Posterior cingulate gyrus (tissue), 11 donors: Measurements from ENCODE around the gene SUSD2.
"Not testable (repeated sequence)": the region's sequence is repeated elsewhere in the genome, so short reads cannot be mapped to it uniquely, and the experiment has no call there.

Source experiments
- DNase-seq, 10 donors: peaks; one replicate each; pipeline versions ENCODE4 v3.0.0 to v3.0.0-alpha.2; 2020 to 2021; ENCODE audit warnings: mixed read lengths in 3 of 10
- intact Hi-C: fragments of 100-400 bp; cut with DNase I; formaldehyde crosslinking; loops from one replicate; pipeline ENCODE4 v1.15.1; 2023

Gene SUSD2

DNA sequence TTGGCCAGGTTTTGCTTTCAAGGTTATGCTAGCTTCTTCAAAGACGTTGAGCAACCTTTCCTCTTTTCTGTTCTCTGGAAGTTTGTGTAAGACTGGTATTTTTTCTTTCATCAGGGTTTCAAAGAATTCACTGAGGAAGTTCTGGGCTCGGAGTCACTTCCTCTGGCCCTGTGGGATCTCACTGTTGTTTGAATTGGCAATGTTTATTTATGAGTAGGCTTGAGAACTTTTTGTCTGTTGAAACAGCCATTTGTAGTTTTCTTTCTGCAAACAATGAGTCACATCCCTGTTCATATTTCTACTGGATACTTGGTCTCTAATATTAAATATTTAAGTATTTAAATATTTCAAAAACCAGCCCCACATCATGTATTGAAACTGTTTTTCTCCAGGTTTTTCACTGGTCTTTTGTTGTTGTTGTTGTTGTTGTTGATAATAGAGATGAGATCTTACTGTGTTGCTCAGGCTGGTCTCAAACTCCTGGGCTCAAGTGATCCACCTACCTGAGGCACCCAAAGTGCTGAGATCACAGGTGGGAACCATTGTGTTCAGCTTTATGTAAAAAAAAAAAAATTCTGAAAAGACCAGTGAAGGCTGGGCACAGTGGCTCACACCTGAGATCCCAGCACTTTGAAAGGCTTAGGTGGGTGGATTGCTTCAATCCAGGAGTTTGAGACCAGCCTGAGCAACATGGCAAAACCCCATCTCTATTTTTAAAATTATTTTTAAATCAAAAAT, 26.9 kb downstream of the SUSD2 start:
- intact Hi-C loops, result no loop called here

DNA sequence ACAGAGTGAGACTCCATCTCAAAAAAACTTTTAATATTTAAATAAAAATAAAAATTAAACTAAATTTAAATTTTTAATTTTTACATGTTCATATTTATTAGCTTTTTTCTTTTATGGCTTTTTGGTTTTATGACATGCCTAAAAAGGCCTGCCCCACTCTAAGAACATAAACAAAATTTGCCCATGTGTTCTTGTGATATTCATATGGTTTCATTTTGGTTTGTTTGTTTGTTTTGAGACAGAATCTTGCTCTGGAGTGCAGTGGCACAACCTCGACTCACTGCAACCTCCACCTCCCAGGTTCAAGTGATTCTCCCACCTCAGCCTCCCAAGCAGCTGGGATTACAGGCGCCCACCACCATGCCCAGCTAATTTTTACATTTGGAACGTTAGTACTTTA, 27.7 kb downstream of the SUSD2 start:
- peak in 1 of 10 donors; percentile 1 for DNase-seq
- intact Hi-C loops, result no loop called here

More for the DNA sequence above, 26.9 kb downstream of the SUSD2 start:
- peak in 2 of 10 donors; percentile 22 to 27 for DNase-seq

DNA sequence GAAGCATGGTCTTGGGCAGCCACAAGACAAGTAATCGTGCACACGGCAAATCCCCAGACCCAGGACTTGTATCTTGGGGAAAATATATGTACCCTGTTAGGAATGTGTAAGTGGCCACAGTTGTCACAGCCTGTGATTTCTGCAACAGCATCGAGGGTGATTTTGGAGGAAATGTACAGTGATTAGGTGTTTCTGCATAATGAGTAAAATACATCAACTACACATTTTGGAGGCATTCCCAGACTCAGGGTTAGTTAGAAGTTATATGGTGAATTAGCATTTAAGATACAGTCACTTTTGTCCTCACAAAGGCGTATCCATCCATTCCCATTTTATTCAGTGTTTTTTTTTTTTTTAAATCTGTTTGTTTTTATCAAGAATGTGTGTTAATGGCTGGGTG, 28.4 kb downstream of the SUSD2 start:
- intact Hi-C loops, result no loop called here
- DNase-seq, result peak in 2 of 10 donors; percentile 7 to 8

DNA sequence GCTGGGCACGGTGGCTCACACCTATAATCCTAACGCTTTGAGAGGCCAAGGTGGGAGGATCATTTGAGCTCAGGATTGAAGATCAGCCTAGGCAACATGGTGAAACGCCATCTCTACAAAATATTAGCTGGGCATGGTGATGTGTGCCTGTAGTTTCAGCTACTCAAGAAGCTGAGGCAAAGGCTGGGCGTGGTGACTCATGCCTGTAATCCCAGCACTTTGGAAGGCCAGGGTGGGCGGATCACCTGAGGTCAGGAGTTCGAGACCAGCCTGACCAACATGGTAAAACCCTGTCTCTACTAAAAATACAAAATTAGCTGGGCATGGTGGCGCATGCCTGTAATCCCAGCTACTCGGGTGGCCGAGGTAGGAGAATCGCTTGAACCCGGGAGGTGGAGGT, 29.1 kb downstream of the SUSD2 start:
- DNase-seq, result peak in 2 of 10 donors; percentile 10 to 13
- intact Hi-C loops, result not testable (repeated sequence)

DNA sequence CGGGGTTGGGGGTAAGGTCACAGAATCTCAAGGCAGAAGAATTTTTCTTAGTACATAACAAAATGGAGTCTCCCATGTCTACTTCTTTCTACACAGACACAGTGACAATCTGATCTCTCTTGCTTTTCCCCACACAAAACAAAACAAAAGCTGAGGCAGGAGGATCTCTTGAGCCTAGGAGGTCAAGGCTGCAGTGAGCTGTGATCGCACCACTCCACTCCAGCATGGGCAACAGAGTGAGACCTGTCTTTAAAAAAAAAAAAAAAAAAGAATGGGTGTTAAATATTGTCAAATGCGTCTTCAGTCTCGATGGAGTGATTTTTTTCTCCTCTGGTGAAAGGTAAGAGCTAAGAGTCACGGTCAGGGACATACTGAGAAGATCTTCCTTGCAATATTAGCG, 30.4 kb downstream of the SUSD2 start:
- intact Hi-C loops, result not testable (repeated sequence)
- peak in 1 of 10 donors; percentile 1 for DNase-seq

DNA sequence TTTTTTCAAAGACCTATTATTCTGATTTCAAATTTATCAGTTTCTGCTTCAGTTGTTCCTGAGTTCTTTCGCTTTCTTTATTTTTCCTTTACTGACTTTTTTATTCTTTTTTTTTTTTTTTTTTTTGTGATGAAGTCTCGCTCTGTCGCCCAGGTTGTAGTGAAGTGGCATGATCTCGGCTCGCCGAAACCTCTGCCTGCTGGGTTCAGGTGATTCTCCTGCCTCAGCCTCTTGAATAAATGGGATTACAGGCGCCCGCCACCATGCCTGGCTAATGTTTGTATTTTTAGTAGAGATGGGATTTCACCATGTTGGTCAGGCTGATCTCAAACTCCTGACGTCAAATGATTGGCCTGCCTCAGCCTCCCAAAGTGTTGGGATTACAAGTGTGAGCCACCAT, 31.8 kb downstream of the SUSD2 start:
- intact Hi-C loops, result not testable (repeated sequence)
- DNase-seq, result peak in 2 of 10 donors; percentile 9 to 60

DNA sequence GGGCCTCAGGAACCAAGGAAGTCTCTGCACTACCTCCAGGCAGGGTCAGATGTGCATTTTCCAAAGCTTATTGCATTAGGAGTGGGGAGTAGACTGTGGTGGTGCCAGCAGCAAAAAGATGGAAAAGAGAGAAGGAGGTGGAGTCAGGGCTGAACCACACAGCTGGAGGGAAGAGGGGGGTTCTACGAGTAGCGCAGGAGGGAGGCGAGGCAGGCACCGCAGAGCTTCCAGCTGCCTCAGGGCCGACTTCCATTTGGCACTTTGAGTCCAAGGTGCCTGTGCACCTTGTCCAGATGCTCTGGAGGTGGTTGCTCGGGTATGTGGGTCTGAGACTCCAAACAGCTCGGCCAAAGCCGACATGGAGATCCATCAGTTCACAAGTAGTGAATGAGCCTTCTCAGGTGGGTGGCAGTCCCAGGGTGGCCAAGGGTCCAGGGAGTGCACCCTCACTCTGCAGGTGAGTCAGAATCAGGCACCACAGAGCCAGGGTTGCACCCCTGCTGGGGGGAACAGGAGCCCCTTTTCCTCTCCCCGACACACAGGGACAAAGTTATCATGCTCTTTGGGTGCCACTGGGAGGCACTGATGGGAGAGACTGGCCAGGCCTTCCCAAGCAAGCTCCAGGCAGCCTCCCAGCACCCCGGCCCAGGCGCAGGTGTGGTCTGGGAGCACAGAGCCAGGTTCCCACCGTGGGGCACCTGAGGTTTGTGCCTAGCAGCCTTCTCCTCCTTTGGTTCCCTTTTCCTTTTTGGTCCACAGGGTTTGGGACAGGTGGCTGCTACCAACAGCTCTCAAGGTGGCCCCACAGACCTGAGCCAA, 33.4 kb downstream of the SUSD2 start:
- intact Hi-C loops, result no loop called here
- DNase-seq, result peak in 2 of 10 donors; percentile 55 to 65

DNA sequence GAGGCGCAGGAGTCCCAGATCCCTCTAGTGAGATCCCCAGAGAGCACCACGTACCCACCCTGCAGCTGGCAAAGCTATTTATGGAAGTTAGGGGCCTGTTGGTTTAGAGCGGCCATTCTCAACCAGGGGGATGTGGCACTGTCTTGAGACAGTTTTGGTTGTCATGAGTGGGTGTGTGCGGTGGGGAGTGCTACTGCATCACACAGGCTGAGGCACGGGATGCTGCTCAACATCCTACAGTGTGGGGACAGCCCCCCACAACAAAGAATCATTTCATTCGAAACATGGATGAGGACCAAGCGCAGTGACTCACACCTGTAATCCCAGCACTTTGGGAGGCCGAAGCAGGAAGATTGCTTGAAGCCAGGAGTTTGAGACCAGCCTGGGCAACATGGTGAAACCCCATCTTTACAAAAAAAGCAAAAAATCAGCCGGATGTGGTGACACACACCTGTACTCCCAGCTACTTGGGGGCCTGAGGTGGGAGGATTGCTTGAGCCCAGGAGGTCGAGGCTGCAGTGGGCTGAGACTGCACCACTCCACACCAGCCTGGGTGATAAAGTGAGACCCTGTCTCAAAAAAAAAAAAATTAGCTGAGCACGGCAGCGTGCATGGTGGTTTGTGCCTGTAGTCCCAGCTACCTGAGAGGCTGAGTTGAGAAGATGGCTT, 35.4 kb downstream of the SUSD2 start:
- intact Hi-C loops, result no loop called here
- peak in 2 of 10 donors; percentile 10 to 22 for DNase-seq

DNA sequence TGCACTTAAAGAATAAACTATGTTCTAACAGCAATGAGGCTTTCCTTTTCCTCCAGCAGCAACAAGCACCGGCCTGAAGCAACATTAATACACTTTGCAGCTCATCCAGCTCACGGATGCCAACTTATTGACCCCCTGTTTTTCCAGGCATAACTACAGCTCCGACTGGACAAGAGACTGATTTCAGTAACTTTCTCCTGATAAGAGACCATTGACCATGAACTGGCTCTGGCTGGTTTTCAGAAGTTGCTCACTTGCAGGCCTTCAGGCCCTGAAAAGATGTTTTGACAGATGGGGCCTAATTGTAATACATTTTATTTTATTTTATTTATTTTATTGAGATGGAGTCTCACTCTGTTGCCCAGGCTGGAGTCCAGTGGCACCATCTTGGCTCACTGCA, 36.1 kb downstream of the SUSD2 start:
- intact Hi-C loops, result no loop called here
- peak in 1 of 10 donors; percentile 6 for DNase-seq

DNA sequence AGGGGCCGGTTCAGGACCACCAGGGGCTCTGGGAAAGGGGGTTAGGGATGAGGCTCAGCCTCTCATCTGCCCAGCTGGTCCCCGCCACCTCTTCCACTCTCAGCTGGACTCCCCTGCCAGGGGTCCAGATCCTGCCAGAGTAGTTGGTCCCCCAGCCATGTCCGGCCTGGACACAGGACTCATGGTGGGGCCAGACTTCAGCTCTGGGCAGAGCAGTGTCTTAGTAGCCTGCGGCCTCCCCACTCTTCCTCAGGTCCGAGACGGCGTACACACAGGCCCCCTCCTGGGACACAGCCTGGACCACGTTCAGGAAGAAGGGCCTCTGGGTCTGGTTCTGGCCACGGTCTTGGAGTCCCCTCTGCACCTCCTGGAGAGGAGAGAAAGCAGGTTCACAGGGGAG, 38.5 kb downstream of the SUSD2 start:
- intact Hi-C loops, result no loop called here
- DNase-seq, result peak in 2 of 10 donors; percentile 45 to 75

DNA sequence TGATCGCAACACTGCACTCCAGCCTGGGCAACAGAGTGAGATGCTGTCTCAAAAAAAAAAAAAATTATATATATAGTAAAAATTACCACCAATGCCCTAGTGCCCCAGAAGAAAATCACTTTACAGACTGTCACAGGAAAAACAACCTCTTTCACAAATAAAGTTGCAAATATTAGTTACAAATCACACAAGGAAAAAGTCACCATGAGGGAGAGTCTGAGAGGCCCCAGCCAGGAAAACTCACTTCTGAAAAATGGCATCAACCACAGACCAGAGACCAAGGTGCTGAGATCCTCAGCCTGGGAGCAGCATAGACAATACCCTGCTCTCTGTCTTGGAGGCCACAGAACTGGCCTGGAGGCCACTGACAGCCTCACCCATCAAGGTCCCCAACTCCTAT, 43.2 kb downstream of the SUSD2 start:
- DNase-seq, result no peak
- intact Hi-C loops, result no loop called here

DNA sequence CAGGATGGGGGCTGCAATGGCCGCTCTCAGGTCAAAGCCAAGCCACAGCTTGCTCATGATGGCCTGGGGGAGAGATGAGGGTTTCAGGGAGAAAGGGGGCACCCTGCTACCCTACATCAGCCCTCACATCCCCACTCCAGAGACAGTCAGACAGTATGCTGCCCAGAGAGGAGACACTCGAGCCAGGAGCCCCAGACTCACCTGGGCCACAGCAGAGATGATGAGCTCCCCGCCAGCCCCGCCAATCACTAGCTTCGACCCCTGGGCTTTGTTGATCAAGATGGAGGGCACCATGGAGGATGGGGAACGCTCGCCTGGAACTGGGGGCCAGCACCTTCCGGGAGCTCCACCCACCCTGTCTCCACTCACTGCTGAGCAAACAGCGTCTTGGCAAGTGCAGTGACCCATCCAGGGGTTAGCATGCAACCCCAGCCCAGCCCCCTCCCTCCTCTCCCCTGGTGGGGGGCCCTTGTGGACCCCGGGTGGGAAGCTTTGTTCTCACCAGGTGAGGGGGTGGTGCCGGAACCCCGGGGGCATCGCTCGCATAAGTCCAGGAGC, 43.8 kb downstream of the SUSD2 start:
- intact Hi-C loops, result no loop called here
- DNase-seq, result peak in 1 of 10 donors; percentile 16

DNA sequence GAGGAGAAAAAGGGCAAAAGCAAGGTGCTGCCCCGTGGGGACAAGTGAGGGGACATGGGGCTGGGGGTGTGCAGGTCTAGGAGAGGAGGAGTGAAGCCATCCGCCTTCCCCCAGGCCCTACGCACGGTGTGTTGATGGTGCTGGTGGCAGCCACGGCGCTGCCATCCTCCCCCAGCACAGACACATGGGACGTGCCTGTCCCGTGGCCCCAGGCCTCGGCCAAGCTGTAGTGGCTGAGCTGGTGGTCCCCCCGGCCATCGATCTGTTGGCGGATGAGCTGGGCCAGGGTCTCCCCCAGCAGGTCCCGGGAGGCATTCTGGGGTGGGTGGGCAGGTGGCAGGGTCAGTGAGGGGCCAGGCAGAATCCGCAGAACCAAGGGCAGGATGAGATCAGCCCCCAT, 44.7 kb downstream of the SUSD2 start:
- peak in 2 of 10 donors; percentile 33 to 61 for DNase-seq
- intact Hi-C loops, result no loop called here

DNA sequence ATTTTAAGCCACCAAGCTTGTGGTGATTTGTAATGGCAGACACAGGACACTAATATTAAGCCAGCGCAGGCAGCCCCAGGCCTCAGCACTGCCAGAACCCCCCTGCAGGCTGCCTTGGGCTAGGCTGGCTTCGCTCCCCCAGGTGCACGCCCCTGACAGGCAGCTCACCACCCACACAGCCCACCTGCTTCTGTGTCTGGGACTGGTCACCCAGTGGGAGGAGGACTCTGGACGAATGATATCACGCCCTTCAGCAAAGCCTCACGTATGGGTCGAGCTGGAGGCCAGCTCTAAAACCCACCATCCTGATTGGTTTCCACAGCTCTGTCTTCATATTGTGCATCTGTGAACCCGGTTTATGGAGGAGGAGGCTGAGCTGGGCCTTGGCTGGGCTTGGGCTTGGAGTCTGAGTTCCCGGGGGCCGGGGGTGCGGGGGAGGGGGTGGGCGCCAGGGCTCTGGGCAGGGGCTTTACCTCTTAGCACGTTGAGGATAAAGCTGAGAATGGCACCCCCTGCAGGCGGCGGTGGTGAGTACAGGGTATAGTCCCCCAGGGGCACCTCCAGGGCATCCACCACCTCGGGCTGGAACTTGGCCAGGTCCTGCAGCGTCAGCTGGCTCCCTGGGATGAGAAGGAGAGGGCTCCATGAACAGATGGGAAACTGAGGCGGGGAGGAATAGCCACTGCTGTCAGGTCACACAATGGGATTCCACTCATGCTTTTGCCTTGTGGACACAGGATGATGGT, 49.8 kb downstream of the SUSD2 start:
- intact Hi-C loops, result no loop called here

DNA sequence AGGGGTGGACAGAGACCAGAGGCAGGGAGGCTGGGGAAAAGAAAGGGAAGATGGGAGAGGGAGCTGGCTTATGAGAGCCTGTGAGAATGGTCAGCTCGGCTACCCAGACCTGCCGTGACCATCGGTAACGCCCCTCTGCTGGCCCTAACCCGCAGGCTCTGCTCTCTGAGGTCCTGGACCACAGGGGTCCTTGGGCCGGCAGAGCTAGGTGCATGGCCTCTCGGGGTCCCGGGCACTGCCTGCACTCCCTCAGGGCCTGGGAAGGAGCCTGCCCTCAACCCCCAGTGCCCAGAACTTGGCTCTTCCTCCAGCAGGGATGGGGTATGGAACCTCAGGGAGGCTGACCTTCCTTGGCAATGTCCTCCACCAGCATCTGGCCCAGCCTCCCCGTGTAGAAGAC, 50.4 kb downstream of the SUSD2 start:
- DNase-seq, result peak in 1 of 10 donors; percentile 73
- intact Hi-C loops, result no loop called here

More for the DNA sequence above, 49.8 kb downstream of the SUSD2 start:
- peak in 1 of 10 donors; percentile 83 for DNase-seq

DNA sequence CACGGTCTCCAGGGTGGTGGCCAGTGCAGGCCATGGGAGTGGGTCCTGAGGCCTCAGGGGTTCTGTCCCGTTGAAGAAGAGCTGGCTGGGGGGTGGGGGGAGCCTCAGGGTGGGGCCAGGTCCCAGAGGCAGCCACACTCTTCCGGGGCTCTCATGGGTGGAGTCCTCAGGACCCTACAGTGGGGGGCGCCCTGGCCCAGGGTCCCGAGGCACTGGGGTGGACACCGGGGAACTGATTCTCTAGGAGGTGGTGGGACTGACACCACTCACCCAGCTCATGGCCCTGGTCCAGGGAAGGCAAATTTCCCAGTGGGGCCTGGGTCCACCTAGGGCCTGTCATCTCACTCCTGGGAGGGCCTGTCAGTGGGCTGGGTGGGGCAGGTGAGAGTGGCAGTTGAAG, 50.8 kb downstream of the SUSD2 start:
- intact Hi-C loops, result no loop called here
- peak in 1 of 10 donors; percentile 62 for DNase-seq

DNA sequence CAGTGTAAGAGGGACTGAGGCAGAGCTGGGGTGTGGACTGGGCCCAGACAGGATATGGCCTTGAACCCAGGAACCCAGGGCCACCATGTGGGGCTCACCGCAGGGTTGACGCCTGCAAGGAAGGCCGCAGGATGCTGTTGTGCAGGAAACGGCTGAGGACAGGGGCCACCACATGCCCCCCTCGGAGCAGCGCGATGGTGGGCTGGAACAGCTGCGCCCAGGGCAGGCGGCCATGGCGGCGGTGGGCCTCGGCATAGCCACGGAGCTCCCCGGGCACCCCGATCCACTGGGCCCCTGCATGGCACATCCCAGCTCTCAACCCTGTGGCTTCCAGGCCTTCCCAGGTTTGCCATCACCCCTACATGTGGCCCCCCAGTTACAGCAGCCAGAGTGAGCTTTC, 51.4 kb downstream of the SUSD2 start:
- peak in 1 of 10 donors; percentile 58 for DNase-seq
- intact Hi-C loops, result no loop called here

DNA sequence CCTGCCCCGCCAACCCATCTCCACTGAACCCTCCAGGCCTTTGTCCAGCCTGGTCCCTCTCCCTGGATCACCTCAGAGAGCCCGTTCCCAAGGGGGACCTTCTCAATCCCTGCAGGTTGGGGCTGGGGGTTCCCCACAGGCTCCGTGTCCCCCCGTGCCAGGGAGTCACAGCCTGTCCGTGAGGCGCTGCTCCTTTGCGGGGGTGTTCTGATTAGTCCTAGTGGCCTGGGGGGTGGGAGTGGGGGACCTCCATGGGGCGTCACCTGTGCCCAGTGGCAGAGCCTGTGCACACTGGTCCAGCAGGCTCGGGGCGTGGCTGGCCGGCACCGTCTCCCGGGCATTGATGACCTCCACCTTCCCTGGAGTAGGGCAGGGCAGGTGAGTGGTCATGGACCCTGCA, 51.9 kb downstream of the SUSD2 start:
- intact Hi-C loops, result no loop called here
- peak in 2 of 10 donors; percentile 36 to 62 for DNase-seq

DNA sequence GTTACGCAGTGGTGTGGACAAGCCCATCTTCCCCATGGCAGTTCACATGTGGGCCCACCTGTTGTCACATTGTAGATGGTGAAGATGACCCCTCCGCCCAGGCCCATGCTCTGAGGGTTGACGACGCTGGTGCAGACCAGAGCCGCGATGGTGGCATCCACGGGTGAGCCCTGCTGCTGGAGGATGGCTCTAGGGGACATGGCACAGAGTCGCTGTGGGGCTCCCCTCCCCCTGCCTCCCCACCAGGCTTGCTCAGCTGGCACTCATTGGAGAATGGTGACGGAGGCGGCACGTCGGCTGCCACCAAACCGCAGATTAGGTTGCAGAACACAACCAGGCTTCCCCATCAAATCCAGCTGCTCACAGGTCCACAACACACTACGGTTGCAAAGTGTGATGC, 52.5 kb downstream of the SUSD2 start:
- DNase-seq, result peak in 1 of 10 donors; percentile 71
- intact Hi-C loops, result no loop called here

DNA sequence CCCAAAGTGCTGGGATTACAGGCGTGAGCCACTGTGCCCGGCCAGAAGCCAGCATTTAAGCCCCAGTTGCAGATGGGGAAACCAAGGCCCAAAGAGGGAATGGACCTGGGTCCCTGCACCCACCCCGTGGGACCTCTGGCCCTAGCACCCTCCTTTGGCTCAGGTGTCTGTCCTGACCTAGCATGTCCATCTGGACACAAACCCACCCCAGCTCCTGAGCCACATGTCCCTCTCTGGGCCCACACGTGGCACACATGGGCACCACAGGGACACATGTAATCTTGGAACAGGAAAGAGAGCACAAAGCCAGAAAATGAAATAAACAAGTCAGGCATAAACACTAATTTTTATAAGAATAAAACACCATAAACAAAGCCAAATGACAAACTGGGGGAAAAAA, 54.0 kb downstream of the SUSD2 start:
- intact Hi-C loops, result no loop called here
- peak in 1 of 10 donors; percentile 67 for DNase-seq
